Measurements from ENCODE around the gene ADAMTS6. TPM values are rescaled to one million over a fixed set of nuclear protein-coding genes. Genes with fewer than 3 reads are reported as not detected.
A peak's percentile ranks its signal among the peaks of the same experiment; 100 is the strongest.

ADAMTS6 gene
- total and polyA plus RNA-seq, 3 experiments from 2014 or later, result 0.23 to 1.2 (median 0.93) TPM

GRCh38 chr5:65171645-65172044 lies 310.1 kb downstream of the ADAMTS6 start:
- no peaks in the 10 kb centered on the region for H3K4me1 ChIP-seq (ENCODE audit: insufficient read depth, low read length)
- no peak overlapping the region for H3K27ac ChIP-seq (ENCODE audit: low read depth, low read length)
- peak overlapping the region in 1 of 8 donors; percentile 15 for H3K27ac Mint-ChIP-seq
- H3K36me3 Mint-ChIP-seq, result peaks cover 0 to 4% (median 0%) of the 10 kb centered on the region in 3 donors
- no peaks in the 10 kb centered on the region for H3K36me3 ChIP-seq (ENCODE audit: insufficient read depth, low read length)
- no peaks in the 10 kb centered on the region for H3K27me3 Mint-ChIP-seq
- H3K4me1 Mint-ChIP-seq, result peaks cover 4 to 11% (median 10%) of the 10 kb centered on the region in 3 donors
- H3K27me3 ChIP-seq (ENCODE audit: insufficient read depth, low read length, poor library complexity, severe bottlenecking), result no peaks in the 10 kb centered on the region
- ChIA-PET POLR2A (no interaction called here), CTCF (no interaction called here)
- no peak overlapping the region for H3K4me3 ChIP-seq (ENCODE audit: low read length)
- H3K9me3 Mint-ChIP-seq, result no peaks in the 10 kb centered on the region
- DNase-seq, result no peak
- no peaks in the 10 kb centered on the region for H3K9me3 ChIP-seq (ENCODE audit: low read length)
- no peak overlapping the region for H3K4me3 Mint-ChIP-seq

GRCh38 chr5:65163698-65164097 lies 318.0 kb downstream of the ADAMTS6 start:
- Mint-ChIP-seq H3K27me3 (no peaks in the 10 kb centered on the region), H3K4me1 (no peaks in the 10 kb centered on the region), H3K36me3 (peaks cover 0 to 3% (median 0%) of the 10 kb centered on the region in 3 donors), H3K27ac (no peak overlapping the region), H3K9me3 (peaks cover 0 to 2% (median 0%) of the 10 kb centered on the region in 5 donors), H3K4me3 (no peak overlapping the region)
- DNase-seq, result no peak
- ChIA-PET POLR2A (no interaction called here), CTCF (no interaction called here)
- H3K36me3 ChIP-seq (ENCODE audit: insufficient read depth, low read length), result no peaks in the 10 kb centered on the region
- no peaks in the 10 kb centered on the region for H3K4me1 ChIP-seq (ENCODE audit: insufficient read depth, low read length)
- no peaks in the 10 kb centered on the region for H3K27me3 ChIP-seq (ENCODE audit: insufficient read depth, low read length, poor library complexity, severe bottlenecking)
- H3K9me3 ChIP-seq (ENCODE audit: low read length), result no peaks in the 10 kb centered on the region
- H3K27ac ChIP-seq (ENCODE audit: low read depth, low read length), result no peak overlapping the region
- no peak overlapping the region for H3K4me3 ChIP-seq (ENCODE audit: low read length)

GRCh38 chr5:65161655-65162054 lies 320.1 kb downstream of the ADAMTS6 start:
- no peak overlapping the region for H3K27ac ChIP-seq (ENCODE audit: low read depth, low read length)
- no peaks in the 10 kb centered on the region for H3K27me3 Mint-ChIP-seq
- ChIA-PET POLR2A (no interaction called here), CTCF (no interaction called here)
- H3K4me1 Mint-ChIP-seq, result no peaks in the 10 kb centered on the region
- H3K4me3 Mint-ChIP-seq, result no peak overlapping the region
- no peak overlapping the region for H3K27ac Mint-ChIP-seq
- H3K4me3 ChIP-seq (ENCODE audit: low read length), result no peak overlapping the region
- H3K27me3 ChIP-seq (ENCODE audit: insufficient read depth, low read length, poor library complexity, severe bottlenecking), result no peaks in the 10 kb centered on the region
- peaks cover 0 to 2% (median 0%) of the 10 kb centered on the region in 5 donors for H3K9me3 Mint-ChIP-seq
- H3K36me3 ChIP-seq (ENCODE audit: insufficient read depth, low read length), result no peaks in the 10 kb centered on the region
- H3K4me1 ChIP-seq (ENCODE audit: insufficient read depth, low read length), result no peaks in the 10 kb centered on the region
- H3K36me3 Mint-ChIP-seq, result peaks cover 0 to 3% (median 0%) of the 10 kb centered on the region in 3 donors
- no peak for DNase-seq
- H3K9me3 ChIP-seq (ENCODE audit: low read length), result no peaks in the 10 kb centered on the region

GRCh38 chr5:65157906-65158603 lies 323.7 kb downstream of the ADAMTS6 start:
- no peak overlapping the region for H3K4me3 Mint-ChIP-seq
- Histone ChIP-seq H3K36me3 (ENCODE audit: insufficient read depth, low read length) (no peaks in the 10 kb centered on the region), H3K4me3 (ENCODE audit: low read length) (no peak overlapping the region), H3K27ac (ENCODE audit: low read depth, low read length) (no peak overlapping the region), H3K4me1 (ENCODE audit: insufficient read depth, low read length) (no peaks in the 10 kb centered on the region), H3K27me3 (ENCODE audit: insufficient read depth, low read length, poor library complexity, severe bottlenecking) (no peaks in the 10 kb centered on the region), H3K9me3 (ENCODE audit: low read length) (no peaks in the 10 kb centered on the region)
- H3K4me1 Mint-ChIP-seq, result no peaks in the 10 kb centered on the region
- no peak for DNase-seq
- no peaks in the 10 kb centered on the region for H3K27me3 Mint-ChIP-seq
- no peak overlapping the region for H3K27ac Mint-ChIP-seq
- POLR2A ChIA-PET, result no interaction called here
- CTCF ChIA-PET, result no interaction called here
- H3K9me3 Mint-ChIP-seq, result peaks cover 0 to 2% (median 0%) of the 10 kb centered on the region in 5 donors
- peaks cover 0 to 3% (median 0%) of the 10 kb centered on the region in 3 donors for H3K36me3 Mint-ChIP-seq

GRCh38 chr5:65156933-65157332 lies 324.8 kb downstream of the ADAMTS6 start:
- peaks cover 0 to 3% (median 0%) of the 10 kb centered on the region in 3 donors for H3K36me3 Mint-ChIP-seq
- H3K27me3 Mint-ChIP-seq, result no peaks in the 10 kb centered on the region
- DNase-seq, result no peak
- POLR2A ChIA-PET, result no interaction called here
- peaks cover 0 to 2% (median 0%) of the 10 kb centered on the region in 5 donors for H3K9me3 Mint-ChIP-seq
- H3K4me3 Mint-ChIP-seq, result no peak overlapping the region
- Histone ChIP-seq H3K36me3 (ENCODE audit: insufficient read depth, low read length) (no peaks in the 10 kb centered on the region), H3K4me3 (ENCODE audit: low read length) (no peak overlapping the region), H3K27ac (ENCODE audit: low read depth, low read length) (no peak overlapping the region), H3K9me3 (ENCODE audit: low read length) (no peaks in the 10 kb centered on the region), H3K27me3 (ENCODE audit: insufficient read depth, low read length, poor library complexity, severe bottlenecking) (no peaks in the 10 kb centered on the region), H3K4me1 (ENCODE audit: insufficient read depth, low read length) (no peaks in the 10 kb centered on the region)
- no peak overlapping the region for H3K27ac Mint-ChIP-seq
- CTCF ChIA-PET, result no interaction called here
- no peaks in the 10 kb centered on the region for H3K4me1 Mint-ChIP-seq

GRCh38 chr5:65152131-65152530 lies 329.6 kb downstream of the ADAMTS6 start:
- H3K27ac ChIP-seq (ENCODE audit: low read depth, low read length), result no peak overlapping the region
- no peaks in the 10 kb centered on the region for H3K27me3 ChIP-seq (ENCODE audit: insufficient read depth, low read length, poor library complexity, severe bottlenecking)
- Mint-ChIP-seq H3K27me3 (peaks cover 0 to 1% of the 10 kb centered on the region in 2 donors), H3K9me3 (no peaks in the 10 kb centered on the region), H3K36me3 (no peaks in the 10 kb centered on the region), H3K27ac (no peak overlapping the region), H3K4me1 (no peaks in the 10 kb centered on the region), H3K4me3 (no peak overlapping the region)
- ChIA-PET CTCF (no interaction called here), POLR2A (no interaction called here)
- DNase-seq, result no peak
- H3K9me3 ChIP-seq (ENCODE audit: low read length), result no peaks in the 10 kb centered on the region
- no peaks in the 10 kb centered on the region for H3K36me3 ChIP-seq (ENCODE audit: insufficient read depth, low read length)
- H3K4me3 ChIP-seq (ENCODE audit: low read length), result no peak overlapping the region
- no peaks in the 10 kb centered on the region for H3K4me1 ChIP-seq (ENCODE audit: insufficient read depth, low read length)

- Mint-ChIP-seq H3K9me3 (no peaks in the 10 kb centered on the region), H3K27me3 (peaks cover 0 to 1% of the 10 kb centered on the region in 2 donors), H3K4me3 (no peak overlapping the region), H3K36me3 (no peaks in the 10 kb centered on the region), H3K27ac (no peak overlapping the region), H3K4me1 (no peaks in the 10 kb centered on the region)
- H3K4me1 ChIP-seq (ENCODE audit: insufficient read depth, low read length), result no peaks in the 10 kb centered on the region
- no peak overlapping the region for H3K27ac ChIP-seq (ENCODE audit: low read depth, low read length)
- no peaks in the 10 kb centered on the region for H3K36me3 ChIP-seq (ENCODE audit: insufficient read depth, low read length)
- H3K4me3 ChIP-seq (ENCODE audit: low read length), result no peak overlapping the region
- ChIA-PET POLR2A (no interaction called here), CTCF (no interaction called here)
- H3K27me3 ChIP-seq (ENCODE audit: insufficient read depth, low read length, poor library complexity, severe bottlenecking), result no peaks in the 10 kb centered on the region
- DNase-seq, result no peak
- no peaks in the 10 kb centered on the region for H3K9me3 ChIP-seq (ENCODE audit: low read length)
These were observed 330.1 kb downstream of the ADAMTS6 start for GRCh38 chr5:65151614-65152013.

GRCh38 chr5:65150599-65151304 lies 331.0 kb downstream of the ADAMTS6 start:
- ChIA-PET POLR2A (no interaction called here), CTCF (no interaction called here)
- no peaks in the 10 kb centered on the region for H3K36me3 Mint-ChIP-seq
- H3K4me1 Mint-ChIP-seq, result no peaks in the 10 kb centered on the region
- Histone ChIP-seq H3K4me3 (ENCODE audit: low read length) (no peak overlapping the region), H3K27me3 (ENCODE audit: insufficient read depth, low read length, poor library complexity, severe bottlenecking) (no peaks in the 10 kb centered on the region), H3K4me1 (ENCODE audit: insufficient read depth, low read length) (no peaks in the 10 kb centered on the region), H3K27ac (ENCODE audit: low read depth, low read length) (no peak overlapping the region), H3K9me3 (ENCODE audit: low read length) (no peaks in the 10 kb centered on the region), H3K36me3 (ENCODE audit: insufficient read depth, low read length) (no peaks in the 10 kb centered on the region)
- no peak overlapping the region for H3K4me3 Mint-ChIP-seq
- H3K27me3 Mint-ChIP-seq, result peaks cover 0 to 2% of the 10 kb centered on the region in 2 donors
- H3K27ac Mint-ChIP-seq, result no peak overlapping the region
- no peak for DNase-seq
- H3K9me3 Mint-ChIP-seq, result no peaks in the 10 kb centered on the region

All from CD8-positive, alpha-beta memory T cell (primary cell).